Superior temporal gyrus (tissue), 1 donor: ENCODE data around the gene ELL3.
"Not testable (repeated sequence)": the region's sequence is repeated elsewhere in the genome, so short reads cannot be mapped to it uniquely, and the experiment has no call there.

Experiments used
- DNase-seq: peaks from one replicate; pipeline ENCODE4 v3.0.0-alpha.2; 2016; ENCODE audit errors: extremely low spot score

ELL3 gene, protein sequence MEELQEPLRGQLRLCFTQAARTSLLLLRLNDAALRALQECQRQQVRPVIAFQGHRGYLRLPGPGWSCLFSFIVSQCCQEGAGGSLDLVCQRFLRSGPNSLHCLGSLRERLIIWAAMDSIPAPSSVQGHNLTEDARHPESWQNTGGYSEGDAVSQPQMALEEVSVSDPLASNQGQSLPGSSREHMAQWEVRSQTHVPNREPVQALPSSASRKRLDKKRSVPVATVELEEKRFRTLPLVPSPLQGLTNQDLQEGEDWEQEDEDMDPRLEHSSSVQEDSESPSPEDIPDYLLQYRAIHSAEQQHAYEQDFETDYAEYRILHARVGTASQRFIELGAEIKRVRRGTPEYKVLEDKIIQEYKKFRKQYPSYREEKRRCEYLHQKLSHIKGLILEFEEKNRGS

GRCh38 chr15:43776718-43777266, at the start of gene ELL3:
Gene ELL3 (minus strand): TSS chr15:43776966. CDS start chr15:43776901, 65 bp downstream.
- DNase-seq, result peak; percentile 52

GRCh38 chr15:43826029-43826507, 49.3 kb upstream of the ELL3 start:
- DNase-seq, result no peak

GRCh38 chr15:43825305-43825704, 48.5 kb upstream of the ELL3 start:
- not testable (repeated sequence) for DNase-seq

DNA sequence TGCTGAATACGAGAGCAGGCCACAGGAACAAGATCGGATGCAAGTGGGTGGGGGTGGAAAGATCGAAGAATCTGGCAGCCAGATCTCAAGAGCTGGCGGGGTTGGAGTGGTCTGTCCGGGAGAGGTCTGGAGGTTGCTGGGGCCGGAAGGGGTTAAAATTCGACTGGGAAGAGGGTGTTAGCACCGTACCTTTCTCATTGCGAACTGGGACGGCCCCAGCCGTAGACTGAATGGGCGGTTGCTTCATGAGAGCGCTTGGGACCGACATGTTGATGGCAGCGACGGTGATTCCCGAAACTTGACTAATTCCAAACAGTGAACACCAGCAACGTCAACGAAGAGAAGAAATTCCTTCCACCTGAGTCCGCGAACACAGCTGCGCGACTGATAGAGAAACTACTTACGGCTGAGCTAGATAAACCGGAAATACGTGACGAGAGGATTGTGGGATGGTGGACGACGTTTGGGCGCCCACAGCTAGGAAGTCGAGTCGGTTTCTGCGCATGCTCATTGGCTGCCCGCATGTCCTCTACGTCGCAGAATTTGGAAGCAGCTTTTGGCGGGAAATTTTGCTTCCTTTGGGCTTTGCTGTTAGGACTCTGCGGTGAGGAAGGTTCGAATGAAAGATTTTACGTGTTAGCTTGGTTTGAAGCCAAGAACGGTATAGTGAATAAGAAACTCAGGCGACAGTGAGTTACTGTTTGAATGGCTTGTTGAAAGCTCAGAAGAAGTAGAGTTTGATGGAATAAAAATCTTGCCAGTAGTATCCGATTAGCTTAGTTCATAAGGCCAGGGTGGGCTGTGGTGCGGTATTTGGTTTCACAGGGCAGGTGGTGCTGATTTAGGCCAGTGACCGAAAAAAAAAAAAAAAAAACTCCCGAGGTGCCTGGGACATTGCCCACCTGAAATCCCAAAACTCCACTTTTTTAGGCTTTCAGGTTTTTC, 47.8 kb upstream of the ELL3 start, which contains the start of gene MFAP1:
Gene MFAP1, minus strand, starts transcription at position 389 of the 945 bp plus-strand sequence. Its CDS starts 121 bp downstream, at position 268.
- DNase-seq, result peak; percentile 100

DNA sequence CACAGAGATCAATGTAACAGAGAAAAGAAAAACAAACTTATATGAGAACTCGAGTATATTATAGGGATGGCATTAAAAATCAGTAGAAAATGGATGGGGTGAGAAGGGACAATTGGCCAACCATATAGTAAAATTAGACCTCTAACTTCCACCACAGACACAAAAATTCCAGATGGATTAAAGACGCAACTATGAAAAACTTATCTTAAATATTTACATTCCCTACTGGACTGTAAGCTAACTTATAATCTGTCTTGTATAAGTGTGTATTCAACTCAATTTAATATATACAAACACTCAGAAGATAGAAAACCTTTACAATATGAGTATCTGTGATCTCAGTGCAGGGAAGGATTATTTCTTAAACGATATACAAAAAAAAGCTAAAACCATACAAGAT, 44.7 kb upstream of the ELL3 start:
- no peak for DNase-seq

DNA sequence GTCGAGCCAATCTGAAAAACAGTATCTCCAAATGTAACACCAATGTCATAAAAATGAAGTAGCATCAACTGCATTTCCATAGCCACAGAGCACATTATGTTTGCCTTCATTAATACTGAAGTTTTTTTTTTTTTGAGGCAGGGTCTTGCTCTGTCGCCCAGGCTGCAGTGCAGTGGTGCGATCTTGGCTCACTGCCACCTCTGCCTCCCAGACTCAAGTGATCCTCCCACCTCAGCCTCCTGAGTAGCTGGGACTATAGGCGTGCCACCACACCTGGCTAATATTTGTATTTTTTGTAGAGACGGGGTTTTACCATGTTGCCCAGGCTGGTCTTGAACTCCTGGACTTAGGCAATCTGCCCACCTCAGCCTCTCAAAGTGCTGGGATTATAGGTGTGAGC, 38.3 kb upstream of the ELL3 start:
- DNase-seq, result not testable (repeated sequence)

DNA sequence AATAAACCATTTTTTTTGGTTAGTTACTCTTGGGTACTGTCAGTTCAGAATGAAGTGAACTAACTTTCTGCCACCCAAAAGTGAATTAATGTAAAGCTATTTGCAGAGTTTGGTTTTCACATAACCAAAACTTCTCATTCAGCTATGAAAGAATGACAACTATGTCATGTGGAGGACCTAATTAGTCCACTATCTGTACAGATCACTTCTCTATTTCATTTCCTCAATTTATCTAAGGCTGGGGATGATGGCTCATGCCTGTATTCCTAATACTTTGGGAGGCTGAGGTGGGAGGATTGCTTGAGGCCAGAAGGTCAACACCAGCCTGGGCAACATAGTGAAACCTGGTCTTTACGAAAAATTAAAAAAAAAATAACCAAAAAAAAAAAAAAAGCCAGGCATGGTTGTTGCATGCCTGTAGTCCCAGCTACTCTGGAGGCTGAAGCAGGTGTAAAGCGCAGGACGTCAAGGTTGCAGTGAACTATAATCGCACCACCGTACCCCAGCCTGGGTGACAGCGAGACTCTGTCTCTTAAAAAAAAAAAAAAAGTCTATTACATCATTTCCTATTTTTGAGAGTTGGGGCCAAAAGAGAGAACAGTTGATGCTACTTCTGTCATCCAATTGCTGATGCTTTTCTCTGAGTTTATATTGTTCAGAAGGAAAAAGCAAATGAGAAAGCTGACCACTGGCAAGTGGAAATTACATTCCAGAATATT, 32.4 kb upstream of the ELL3 start:
- DNase-seq, result no peak

DNA sequence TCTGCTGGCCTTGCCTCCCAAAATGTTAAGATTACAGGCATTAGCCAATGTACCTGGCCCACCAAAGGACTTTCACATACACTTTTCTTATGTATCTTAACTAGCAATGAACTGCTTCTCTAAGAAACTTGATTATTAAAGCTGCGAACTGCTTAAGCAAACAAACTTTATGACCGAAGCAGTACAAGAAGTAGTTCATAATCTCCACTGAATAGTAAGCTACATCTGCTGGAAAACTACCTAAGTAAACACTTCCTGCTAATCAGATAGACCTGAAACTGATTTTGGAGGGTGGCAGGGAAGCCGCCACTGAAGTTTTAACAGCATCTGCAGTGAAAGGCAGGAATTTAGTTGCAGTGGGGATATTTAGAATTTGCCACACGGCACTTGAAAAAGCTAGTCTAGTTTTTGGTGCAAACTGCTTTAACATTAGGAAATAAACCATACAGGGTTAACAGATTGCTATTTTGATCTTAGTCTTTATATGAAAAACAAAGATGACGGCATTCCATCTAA, 31.7 kb upstream of the ELL3 start:
- no peak for DNase-seq

GRCh38 chr15:43802676-43803075, 25.9 kb upstream of the ELL3 start:
- not testable (repeated sequence) for DNase-seq

GRCh38 chr15:43800286-43801141, 23.7 kb upstream of the ELL3 start, which contains the start of gene HYPK:
Gene HYPK (plus strand): TSS chr15:43800599. CDS start chr15:43800623, 24 bp downstream.
- peak; percentile 94 for DNase-seq

- no peak for DNase-seq
These were observed 23.1 kb upstream of the ELL3 start, which contains the start of gene SERINC4 for GRCh38 chr15:43799945-43800285. Gene SERINC4 (minus strand): TSS chr15:43800220. CDS start chr15:43799986, 234 bp downstream.

GRCh38 chr15:43799209-43799944, 22.6 kb upstream of the ELL3 start:
- no peak for DNase-seq

GRCh38 chr15:43796566-43796965, 19.8 kb upstream of the ELL3 start:
- DNase-seq, result no peak

- DNase-seq, result no peak
These were observed 19.2 kb upstream of the ELL3 start for GRCh38 chr15:43795997-43796396.

DNA sequence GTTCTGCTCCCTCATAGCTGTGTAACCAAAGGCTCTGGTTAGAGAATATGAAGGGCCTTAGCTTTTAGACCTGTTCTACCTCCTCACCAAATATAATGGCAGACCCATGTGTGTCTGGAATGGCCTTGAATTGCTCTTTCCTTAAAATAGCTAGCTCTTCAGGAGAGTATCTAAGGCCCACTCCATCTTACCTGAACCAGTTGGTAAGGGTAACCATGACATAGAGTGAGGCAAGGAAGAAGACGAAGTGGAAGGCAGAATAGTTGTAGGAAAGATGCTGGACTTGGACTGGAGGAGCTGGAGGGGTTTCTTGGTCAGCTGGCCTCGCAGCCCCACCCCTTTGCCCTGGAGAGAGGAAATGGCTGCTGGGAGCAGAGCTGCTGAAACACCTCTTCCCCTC, 18.4 kb upstream of the ELL3 start:
- no peak for DNase-seq

GRCh38 chr15:43794269-43795037, 17.7 kb upstream of the ELL3 start:
- no peak for DNase-seq

- no peak for DNase-seq
These were observed 16.9 kb upstream of the ELL3 start for GRCh38 chr15:43793647-43794046.

- no peak for DNase-seq
These were observed 16.2 kb upstream of the ELL3 start for GRCh38 chr15:43792761-43793476.
